Measurements from ENCODE around the gene SPAG9. TPM values are rescaled to one million over a fixed set of nuclear protein-coding genes. Genes with fewer than 3 reads are reported as not detected.
A peak's percentile ranks its signal among the peaks of the same experiment; 100 is the strongest.

The SPAG9 gene, protein sequence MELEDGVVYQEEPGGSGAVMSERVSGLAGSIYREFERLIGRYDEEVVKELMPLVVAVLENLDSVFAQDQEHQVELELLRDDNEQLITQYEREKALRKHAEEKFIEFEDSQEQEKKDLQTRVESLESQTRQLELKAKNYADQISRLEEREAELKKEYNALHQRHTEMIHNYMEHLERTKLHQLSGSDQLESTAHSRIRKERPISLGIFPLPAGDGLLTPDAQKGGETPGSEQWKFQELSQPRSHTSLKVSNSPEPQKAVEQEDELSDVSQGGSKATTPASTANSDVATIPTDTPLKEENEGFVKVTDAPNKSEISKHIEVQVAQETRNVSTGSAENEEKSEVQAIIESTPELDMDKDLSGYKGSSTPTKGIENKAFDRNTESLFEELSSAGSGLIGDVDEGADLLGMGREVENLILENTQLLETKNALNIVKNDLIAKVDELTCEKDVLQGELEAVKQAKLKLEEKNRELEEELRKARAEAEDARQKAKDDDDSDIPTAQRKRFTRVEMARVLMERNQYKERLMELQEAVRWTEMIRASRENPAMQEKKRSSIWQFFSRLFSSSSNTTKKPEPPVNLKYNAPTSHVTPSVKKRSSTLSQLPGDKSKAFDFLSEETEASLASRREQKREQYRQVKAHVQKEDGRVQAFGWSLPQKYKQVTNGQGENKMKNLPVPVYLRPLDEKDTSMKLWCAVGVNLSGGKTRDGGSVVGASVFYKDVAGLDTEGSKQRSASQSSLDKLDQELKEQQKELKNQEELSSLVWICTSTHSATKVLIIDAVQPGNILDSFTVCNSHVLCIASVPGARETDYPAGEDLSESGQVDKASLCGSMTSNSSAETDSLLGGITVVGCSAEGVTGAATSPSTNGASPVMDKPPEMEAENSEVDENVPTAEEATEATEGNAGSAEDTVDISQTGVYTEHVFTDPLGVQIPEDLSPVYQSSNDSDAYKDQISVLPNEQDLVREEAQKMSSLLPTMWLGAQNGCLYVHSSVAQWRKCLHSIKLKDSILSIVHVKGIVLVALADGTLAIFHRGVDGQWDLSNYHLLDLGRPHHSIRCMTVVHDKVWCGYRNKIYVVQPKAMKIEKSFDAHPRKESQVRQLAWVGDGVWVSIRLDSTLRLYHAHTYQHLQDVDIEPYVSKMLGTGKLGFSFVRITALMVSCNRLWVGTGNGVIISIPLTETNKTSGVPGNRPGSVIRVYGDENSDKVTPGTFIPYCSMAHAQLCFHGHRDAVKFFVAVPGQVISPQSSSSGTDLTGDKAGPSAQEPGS (N-terminal part only)
- polyA plus RNA-seq (2013, experiment 1 of 2; ENCODE audit: insufficient read length): 47.5 TPM
- 44.7 TPM for polyA plus RNA-seq (2013, experiment 2 of 2; ENCODE audit: insufficient read length)

DNA sequence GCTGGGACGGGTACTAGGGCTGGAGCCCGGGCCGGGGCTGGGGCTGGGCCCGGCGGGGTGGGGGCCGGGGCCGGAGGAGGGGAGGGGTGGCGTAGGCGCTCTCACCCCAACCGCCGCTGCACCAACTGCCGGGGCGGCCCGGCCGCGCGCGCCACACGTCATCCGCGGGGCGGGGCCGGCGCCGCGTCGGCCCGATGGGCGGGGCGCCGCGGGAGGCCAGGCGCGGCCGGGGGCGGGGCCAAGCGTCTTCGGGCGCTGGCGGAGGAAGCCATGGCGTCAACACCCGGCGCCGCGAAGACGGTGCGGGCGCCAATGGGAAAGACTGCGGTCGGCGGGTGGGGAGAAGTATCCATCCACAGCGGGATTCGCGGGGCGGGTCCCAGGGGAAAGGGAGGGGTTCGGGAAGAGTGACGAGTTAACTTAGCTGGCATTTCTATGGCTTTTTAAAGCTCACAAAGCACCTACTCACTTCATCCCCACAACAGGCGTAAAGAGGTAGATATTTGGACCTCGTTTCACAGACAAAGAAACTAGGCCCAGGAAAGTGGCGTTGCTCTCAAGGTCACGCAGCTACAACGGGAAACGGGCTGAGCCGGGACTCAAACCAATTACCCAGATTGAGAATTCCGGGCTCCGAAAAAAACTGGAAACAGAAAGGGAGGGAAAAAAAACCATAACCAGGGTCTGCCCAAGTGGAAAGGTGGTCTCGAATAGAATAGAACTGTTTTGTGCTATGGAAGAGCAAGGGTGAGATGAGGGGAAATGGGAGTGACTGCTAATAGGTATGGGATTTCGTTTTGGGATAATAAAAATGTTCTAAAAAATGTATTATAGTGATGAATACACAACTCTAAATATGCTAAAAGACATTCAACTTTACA, at the start of gene SPAG9:
TSS of gene SPAG9 (minus strand) at position 130 of the 881 bp plus-strand sequence. CDS start 212 bp downstream, outside the sequence.
- DNase-seq: peak; percentile 97

DNA sequence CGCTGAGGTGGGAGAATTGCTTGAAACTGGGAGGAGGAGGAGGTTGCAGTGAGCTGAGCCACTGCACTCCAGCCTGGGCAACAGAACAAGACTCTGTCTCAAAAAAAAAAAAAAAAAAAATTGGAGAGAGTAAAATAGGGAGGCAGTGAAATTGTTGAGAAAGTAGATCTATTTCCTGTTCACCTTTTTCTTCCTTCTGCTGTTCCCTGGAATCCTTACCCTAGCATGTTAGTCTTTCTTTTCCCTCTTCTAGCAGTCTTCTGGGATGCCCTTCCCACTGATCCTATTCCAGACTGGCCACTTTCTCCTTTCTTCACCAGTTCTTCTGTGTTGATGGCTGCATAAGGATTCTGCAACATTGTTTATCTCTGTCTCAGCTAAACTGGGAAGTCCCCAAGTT, 48.7 kb upstream of the SPAG9 start:
- no peak for DNase-seq

DNA sequence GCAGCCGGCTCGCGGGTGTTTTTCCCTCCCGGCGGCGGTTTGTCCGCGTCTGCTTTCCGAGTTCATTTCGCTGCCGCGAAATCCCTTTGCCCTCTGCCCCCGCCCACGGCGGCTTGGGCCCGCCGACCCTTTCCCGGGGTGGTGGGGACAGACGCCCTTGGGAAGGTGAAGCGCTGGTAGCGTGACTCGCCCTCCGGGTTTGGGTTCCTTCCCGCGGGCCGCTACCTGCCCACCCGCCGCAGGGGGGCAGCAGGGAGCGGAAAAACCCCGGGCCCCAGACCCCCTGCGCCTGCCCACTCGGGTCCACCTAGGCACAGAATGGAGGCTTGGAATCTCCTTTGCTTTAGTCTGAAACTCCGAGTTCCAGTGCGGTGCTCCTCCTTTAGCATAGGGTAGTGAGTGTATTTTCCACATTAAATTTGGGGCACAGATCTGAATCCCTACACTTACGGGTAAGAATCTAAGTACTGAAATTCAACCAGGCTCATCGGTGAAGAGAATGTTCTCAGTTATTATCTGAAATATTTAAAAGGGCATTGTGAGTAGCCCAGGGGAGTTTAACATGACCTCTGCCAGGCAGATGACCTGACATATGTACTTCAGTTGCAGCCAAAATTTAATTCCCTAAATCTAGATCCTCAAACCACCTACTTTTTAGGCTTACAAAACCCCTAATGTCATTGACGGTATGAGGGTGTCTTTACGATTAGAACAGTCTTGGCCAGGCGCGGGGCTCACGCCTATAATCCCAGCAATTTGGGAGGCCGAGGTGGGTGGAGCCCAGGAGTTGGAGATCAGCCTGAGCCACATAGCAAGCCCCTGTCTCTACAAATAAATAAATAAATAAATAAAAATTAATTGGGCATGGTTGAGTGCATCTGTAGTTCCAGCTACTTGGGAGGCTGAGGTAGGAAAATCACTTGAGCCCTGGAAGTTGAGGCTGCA, 46.6 kb upstream of the SPAG9 start:
- DNase-seq: peak; percentile 53

DNA sequence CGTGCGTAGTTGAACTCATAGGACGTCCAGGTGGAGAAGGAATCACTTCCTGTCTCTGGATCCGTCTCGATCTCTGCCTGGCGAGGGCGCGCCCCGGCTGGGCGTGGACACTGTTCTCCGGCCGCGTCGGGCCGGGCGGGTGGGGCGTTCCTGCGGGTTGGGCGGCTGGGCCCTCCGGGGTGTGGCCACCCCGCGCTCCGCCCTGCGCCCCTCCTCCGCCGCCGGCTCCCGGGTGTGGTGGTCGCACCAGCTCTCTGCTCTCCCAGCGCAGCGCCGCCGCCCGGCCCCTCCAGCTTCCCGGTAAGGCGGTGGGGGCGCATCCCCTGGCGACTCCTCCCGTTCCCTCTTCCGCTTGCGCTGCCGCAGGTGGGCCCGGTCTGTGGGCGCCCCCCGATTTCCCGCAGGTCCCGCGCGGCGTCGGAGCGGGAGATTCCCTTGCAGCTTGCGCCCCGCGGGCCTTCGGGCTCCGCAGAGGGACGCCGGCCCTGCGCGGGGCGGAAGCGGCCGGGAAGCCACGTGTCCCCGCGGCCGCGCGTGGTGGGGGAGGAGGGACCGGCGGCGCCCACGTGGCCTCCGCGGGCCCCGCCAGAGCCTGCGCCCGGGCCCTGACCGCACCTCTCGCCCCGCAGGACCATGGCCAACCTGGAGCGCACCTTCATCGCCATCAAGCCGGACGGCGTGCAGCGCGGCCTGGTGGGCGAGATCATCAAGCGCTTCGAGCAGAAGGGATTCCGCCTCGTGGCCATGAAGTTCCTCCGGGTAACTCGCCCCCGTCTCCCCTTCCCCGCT, 45.7 kb upstream of the SPAG9 start, which contains the start of gene NME2:
TSS of gene NME2 (plus strand) at position 214 of the 789 bp plus-strand sequence. CDS start at position 634, 420 bp downstream.
- peak; percentile 85 for DNase-seq

DNA sequence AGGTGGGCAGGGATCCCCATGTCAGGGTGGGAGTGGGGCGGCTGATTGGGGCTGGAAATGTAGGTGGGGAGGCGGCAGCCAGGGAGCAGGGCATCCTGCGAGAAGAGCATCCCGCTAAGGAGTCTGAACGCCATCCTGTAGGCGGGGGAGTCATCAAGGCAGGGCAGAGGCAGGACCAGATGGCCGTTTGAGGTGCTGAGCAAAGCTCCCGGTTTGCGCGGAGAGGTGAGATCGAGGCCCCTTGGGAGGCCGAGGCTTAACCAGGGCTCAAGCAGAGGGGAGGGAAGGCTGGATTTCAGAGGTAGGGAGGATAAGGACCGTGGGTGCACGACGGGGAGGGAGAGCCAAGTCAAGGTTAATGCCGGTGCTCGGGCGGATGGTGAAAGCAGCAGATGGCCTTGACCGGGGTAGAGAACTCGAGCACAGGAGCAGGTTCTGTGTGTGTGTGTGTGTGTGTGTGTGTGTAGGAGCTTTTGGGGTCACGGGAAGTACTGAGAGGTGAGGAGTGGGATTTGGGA, 45.1 kb upstream of the SPAG9 start:
- peak; percentile 12 for DNase-seq

DNA sequence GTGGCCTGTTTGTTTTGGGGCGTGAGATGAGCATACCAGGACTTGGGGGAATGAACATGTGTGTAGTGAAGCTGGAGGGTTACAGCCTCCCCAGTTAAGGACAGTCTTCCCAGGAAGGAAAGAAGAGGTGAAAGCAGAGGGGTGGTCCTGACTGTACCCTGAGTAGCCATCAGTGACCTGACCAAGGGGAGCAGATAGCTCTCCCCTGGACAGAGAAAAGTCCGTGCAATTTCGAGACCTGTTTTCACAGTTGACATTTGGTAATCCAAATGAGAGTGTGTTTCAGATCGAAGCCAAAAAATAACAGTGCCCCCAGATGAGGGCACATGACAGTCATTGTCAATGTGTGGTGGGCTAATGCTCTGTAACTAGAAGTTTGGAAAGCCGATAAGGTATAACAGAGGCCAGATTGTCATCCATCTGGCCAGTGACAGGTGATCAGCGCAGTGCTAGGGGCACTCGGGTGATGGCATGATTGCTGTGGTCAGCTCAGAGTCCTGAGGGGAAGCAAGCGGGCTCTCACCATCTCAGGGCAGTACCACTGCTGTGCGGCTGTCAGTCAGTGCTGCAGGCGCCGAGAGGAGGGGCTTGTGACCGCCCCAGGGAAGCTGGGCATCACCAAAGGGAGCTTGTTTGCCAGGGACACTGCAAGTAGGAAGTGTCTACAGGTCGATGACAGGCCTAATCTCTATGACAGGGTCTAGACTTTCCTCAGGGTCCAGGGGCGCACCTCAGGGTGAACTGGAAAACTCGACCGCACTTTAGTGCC, 44.4 kb upstream of the SPAG9 start:
- DNase-seq: no peak

DNA sequence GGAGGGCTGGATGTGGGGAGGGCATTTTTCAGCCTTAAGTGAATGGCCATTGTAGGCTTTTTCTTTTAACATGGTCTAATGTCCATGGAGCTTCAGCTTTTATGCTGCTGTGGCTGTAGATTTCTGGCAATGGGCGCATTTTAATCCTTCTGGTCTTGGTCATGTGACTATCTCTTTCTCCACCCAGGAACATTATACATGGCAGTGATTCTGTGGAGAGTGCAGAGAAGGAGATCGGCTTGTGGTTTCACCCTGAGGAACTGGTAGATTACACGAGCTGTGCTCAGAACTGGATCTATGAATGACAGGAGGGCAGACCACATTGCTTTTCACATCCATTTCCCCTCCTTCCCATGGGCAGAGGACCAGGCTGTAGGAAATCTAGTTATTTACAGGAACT, 40.9 kb upstream of the SPAG9 start:
- DNase-seq: no peak

DNA sequence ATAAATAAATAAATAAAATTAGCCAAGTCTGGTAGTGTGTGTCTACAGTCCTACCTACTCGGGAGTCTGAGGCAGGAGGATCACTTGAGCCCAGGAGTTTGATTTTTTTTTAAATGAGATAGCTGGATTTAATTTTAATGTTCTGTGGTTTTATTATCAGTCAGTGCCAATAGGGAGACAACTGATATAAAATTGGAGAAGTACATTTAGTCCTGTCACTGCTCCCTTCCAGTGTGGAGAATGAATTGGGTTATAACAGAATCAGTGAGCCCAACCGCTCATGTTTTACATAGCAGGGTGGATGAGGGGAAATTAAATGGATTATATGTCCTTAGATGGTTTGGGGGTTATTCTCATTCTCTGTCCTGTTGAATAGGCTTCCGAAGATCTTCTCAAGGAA, 38.9 kb upstream of the SPAG9 start:
- DNase-seq: no peak

DNA sequence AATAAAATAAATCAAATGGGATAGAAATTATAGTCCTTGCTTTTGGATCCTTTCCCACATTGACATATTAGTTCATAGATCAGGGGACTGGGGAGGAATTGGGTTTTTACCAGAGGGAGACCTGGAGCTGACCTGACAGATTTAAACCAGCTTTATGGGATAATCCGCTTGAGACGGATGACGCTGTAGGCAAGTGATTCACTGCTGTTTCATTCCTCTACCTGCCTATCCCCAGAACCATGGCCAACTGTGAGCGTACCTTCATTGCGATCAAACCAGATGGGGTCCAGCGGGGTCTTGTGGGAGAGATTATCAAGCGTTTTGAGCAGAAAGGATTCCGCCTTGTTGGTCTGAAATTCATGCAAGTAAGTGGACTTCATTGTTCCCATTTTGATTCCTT, 34.7 kb upstream of the SPAG9 start:
- DNase-seq: no peak

DNA sequence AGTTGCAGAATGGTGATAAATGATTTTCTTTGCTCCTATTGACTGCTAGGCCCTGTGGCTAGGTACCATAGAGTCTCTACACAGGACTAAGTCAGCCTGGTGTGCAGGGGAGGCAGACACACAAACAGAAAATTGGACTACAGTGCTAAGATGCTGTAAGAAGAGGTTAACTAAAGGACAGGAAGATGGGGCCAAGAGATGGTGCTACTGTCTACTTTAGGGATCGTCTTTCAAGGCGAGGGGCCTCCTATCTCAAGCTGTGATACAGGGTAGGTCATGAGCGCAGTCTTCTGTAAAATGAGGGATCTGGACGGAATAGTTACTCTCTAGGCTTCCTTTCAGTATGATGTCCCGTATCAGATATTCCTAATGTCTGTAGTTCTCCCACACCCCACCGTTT, 33.5 kb upstream of the SPAG9 start:
- no peak for DNase-seq

DNA sequence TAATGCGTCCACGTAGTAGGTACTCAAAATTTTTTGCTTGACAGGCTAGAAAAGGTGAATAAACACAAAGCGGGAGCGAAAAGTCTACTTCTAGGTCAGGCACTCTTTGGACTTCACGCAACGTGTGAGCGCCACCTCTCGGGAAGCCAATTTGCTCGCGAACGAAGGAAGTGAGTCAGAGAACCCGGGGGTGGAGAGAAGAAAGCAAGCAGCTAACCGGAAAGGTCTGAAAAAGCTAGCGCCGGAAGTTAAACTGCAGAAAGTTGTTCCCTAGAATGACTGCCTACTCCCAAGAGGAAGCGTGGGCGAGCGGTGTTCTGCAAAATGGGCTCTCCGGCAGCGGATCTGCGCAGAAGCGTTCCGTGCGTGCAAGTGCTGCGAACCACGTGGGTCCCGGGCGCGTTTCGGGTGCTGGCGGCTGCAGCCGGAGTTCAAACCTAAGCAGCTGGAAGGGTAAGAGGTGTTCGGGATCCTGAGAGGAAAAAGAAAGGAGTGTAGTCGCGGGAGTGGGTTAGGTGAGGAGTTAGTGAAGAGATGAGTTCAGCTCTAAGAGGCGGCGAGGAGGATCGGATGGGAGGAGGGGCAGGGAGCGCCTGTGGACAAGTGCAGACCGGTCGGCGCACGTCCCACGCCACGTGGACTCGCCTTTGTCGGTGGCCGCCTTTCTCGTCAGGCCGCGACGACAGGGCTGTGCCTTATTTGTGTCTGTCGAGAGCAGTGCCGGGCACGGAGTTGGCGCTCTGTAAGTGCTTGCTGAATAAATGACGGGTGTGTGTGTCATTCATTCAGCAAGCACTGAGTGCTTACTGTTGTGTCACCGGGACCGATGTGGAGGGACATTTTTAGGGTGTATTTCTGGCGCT, 32.8 kb upstream of the SPAG9 start, which contains the start of gene NME1:
TSS of gene NME1 (plus strand) at position 350 of the 863 bp plus-strand sequence. CDS start 2,096 bp downstream, outside the sequence.
- DNase-seq: peak; percentile 99

DNA sequence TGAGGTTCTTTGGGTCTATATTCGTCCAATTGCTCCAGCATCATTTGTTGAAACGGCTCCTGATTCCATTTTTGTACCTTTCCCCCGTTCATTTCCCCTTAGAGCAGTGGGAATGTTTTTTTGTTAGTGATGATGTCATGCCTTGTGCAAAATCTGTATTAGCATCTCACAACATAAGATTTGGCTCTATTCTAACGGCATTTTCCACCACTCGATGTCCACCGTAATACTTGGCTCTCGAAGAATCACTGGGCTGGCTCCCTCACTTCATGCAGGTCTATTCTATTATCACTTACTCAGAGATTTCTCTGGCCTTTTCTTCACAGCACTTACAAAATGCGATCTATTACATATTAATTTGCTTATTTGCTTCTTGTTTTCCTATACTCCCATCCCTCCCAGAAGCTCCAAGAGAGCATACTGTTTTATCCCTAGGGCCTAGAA, 32.1 kb upstream of the SPAG9 start:
- DNase-seq: peak; percentile 12

DNA sequence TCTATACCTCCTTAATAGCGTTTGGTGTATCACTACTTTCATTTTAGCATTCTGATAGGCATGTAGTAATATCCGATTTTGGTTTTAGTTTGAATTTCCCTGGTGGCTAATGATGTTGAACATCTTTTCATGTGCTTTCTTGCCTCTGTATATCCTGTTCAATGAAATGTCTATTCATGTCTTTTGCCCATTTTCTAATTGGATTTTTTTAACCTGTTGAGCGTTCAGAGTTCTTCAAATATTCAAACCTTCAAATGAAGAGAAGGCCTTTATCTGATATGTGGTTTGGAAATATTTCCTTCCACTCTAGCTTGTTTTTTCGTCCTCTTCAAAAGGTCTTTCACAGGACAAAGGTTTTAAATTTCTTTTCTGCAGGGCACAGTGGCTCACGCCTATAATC, 30.3 kb upstream of the SPAG9 start:
- no peak for DNase-seq

DNA sequence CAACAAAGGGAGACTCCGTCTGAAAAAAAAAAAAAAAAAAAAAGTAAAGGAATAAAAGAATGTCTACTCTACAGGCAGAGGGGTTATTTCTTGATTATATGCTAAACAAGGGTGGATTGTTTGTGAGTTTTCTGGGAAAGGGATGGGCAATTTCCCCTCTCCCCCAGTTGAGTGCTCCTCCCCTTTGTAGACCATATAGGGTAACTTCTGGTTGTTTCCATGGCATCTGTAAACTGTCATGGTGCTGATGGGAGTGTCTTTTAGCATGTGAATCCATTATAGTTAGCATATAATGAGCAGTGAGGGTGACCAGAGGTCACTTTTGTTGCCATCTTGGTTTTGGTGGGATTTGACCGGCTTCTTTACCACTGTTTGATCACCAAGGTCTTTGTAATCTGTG, 28.5 kb upstream of the SPAG9 start:
- no peak for DNase-seq

DNA sequence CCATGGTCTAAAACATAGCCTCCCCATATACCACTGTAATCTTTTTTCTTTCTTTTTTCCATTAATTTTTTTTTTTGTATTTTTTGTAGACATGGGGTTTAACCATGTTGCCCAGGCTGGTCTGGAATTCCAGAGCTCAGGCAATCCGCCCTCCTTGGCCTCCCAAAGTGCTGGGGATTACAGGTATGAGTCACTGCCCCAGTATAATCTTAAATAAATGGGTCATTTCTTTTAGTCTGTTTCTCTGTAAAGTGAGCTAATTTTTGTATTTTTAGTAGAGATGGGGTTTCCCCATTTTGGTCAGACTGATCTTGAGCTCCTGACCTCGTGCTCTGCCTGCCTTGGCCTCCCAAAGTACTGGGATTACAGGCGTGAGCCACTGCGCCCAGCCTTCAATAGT, 27.0 kb upstream of the SPAG9 start:
- DNase-seq: peak; percentile 40

DNA sequence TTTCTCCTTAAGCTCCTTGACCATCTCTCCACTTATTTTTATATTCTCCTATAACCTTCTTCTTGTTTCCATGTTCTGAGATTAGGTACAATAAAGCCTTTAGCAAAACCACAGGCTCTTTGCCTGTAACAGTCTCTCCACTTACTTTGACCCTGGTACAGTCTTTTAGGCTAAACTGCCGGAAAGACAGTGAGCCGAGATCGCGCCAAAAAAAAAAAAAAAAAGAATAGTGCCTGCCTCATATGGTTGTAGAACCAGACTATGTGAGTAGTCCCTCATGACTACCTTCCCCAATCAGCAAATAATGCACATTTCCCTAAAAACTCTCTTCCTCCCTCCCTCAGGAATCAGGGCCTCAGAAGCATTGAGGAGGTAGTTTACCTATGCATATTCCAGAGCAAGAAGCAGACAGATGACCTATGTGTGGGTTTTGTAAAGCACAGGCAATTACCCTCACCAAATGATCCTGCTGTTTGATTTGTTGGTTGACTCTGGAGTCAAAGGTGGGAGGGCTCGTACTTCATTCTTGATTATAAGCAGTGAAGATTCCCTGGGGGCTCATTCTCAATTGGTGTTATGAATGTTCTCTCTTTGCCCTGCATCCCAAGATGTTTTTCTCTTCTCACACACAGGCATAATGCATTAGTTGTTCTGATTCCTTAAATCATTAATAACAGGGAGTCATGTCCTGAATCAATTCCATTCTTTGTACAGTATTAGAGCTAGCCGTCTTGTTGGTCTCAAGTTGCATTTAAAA, 23.8 kb upstream of the SPAG9 start:
- no peak for DNase-seq

Data from fibroblast of skin of abdomen (primary cell).